K562 (cell line): ENCODE data around the gene CRTC3. TPM values are rescaled to one million over a fixed set of nuclear protein-coding genes. Genes with fewer than 3 reads are reported as not detected.
A peak's percentile ranks its signal among the peaks of the same experiment; 100 is the strongest.

ENCODE experiments used
- BHLHE40 ChIP-seq: IDR thresholded peaks from 2 replicates; pipeline ENCODE4 v1.6.1; 2011; ENCODE audit warnings: low read length, improper control_type of control experiment
- CBX3 ChIP-seq, 2 experiments: IDR thresholded peaks; 1 replicate in 1 of 2; 2 replicates in 1 of 2; pipeline ENCODE4 v1.6.1; 2012; ENCODE audit warnings: inconsistent platforms in 2 of 2, low read length in 2 of 2, borderline replicate concordance in 1 of 2, control low read depth in 1 of 2
- CC2D1A ChIP-seq: fragments of 450-650 bp; IDR thresholded peaks from 2 replicates; pipeline ENCODE4 v1.6.1; 2017; ENCODE audit warnings: mild to moderate bottlenecking
- DMBX1 ChIP-seq: fragments of 250-450 bp; sonication (Bioruptor Pico); IDR thresholded peaks from 2 replicates; pipeline ENCODE4 v1.8.0; 2022; ENCODE audit warnings: inconsistent platforms, mild to moderate bottlenecking, moderate library complexity, borderline replicate concordance
- ERF ChIP-seq: fragments of 450-650 bp; formaldehyde crosslinking; IDR thresholded peaks from 2 replicates; pipeline ENCODE4 v1.4.0; 2020; ENCODE audit warnings: mild to moderate bottlenecking, mixed read lengths
- GTF2B ChIP-seq: IDR thresholded peaks from 2 replicates; pipeline ENCODE4 v1.6.1; 2011; ENCODE audit not compliant: insufficient read length; ENCODE audit errors: extremely low read depth
- KDM1A ChIP-seq, 2 experiments: fragments of 450-650 bp; IDR thresholded peaks; 2 replicates each; pipeline ENCODE4 v1.6.1; 2016; ENCODE audit warnings: mild to moderate bottlenecking in 2 of 2
- NCOR1 ChIP-seq: fragments of 450-650 bp; IDR thresholded peaks from 2 replicates; pipeline ENCODE4 v1.6.1; 2016; ENCODE audit warnings: mild to moderate bottlenecking, moderate library complexity
- NFIC ChIP-seq: fragments of 450-650 bp; IDR thresholded peaks from 2 replicates; pipeline ENCODE4 v1.6.1; 2017; ENCODE audit warnings: mild to moderate bottlenecking, inconsistent platforms
- NFYB ChIP-seq: IDR thresholded peaks from 2 replicates; pipeline ENCODE4 v1.6.1; 2011; ENCODE audit warnings: mild to moderate bottlenecking, moderate library complexity; ENCODE audit not compliant: insufficient read length; ENCODE audit errors: extremely low read depth
- PKNOX1 ChIP-seq: fragments of 450-650 bp; IDR thresholded peaks from 2 replicates; pipeline ENCODE4 v1.6.1; 2016
- RREB1 ChIP-seq: fragments of 250-450 bp; sonication (Bioruptor Pico); IDR thresholded peaks from 2 replicates; pipeline ENCODE4 v1.4.0; 2020
- TAF9B ChIP-seq: fragments of 450-650 bp; IDR thresholded peaks from 2 replicates; pipeline ENCODE4 v1.6.1; 2018; ENCODE audit warnings: mild to moderate bottlenecking; ENCODE audit not compliant: partially characterized antibody
- TAL1 ChIP-seq: fragments of 450-650 bp; IDR thresholded peaks from 2 replicates; pipeline ENCODE4 v1.6.1; 2016; ENCODE audit warnings: mild to moderate bottlenecking
- ZNF197 ChIP-seq: fragments of 200-800 bp; sonication (Bioruptor generic); IDR thresholded peaks from 2 replicates; pipeline ENCODE4 v1.6.1; 2016; ENCODE audit warnings: low read depth, missing genetic modification characterization, missing compliant biosample characterization
- ZNF436 ChIP-seq: fragments of 250-450, 450-650 bp; sonication (Bioruptor Pico); formaldehyde crosslinking; IDR thresholded peaks from 2 replicates; pipeline ENCODE4 v1.7.0; 2020; ENCODE audit warnings: mild to moderate bottlenecking
- polyA plus RNA-seq, 8 experiments: library from polyadenylated mRNA; depleted of rRNA in 4 of 8; stranded (reverse) in 5 of 8; unstranded in 3 of 8; fragments of >200 nt; fragmentation: Nextera tagmentation in 2 of 8; fragmentation: Illumina TruSeq in 1 of 8; extraction: Ambion mirVana in 2 of 8; extraction: Trizol in 1 of 8; gene quantifications; 2 replicates each; pipeline versions ENCODE4 v1.2.1 to v1.2.3, GENCODE V29; 2011 to 2014; ENCODE audit warnings: inconsistent platforms in 1 of 8, missing spikeins in 1 of 8
- total RNA-seq, 7 experiments: library from RNA; depleted of rRNA in 6 of 7; stranded (reverse); fragments of >200 nt in 6 of 7; fragmentation: Illumina TruSeq in 2 of 7; extraction: Trizol in 2 of 7; gene quantifications; 2 replicates each; pipeline versions ENCODE4 v1.2.1 to v1.2.3, GENCODE V29; 2011 to 2021; ENCODE audit warnings: low replicate concordance in 1 of 7
- TF ChIP-seq, protein P1 (sequence below): sonication (generic); IDR thresholded peaks from 2 replicates; pipeline ENCODE4 v1.6.1; 2016
- TF ChIP-seq, protein P2 (sequence below): fragments of 250-450 bp; sonication (Bioruptor Pico); IDR thresholded peaks from 2 replicates; pipeline ENCODE4 v1.4.0; 2020; ENCODE audit warnings: borderline replicate concordance

The CRTC3 gene
- total and polyA plus RNA-seq, 9 of the 15 experiments (the other 6 are each of a cell fraction or from before 2014, with no cell fraction given) = 1.2 to 19.0 (median 11.6) TPM

DNA sequence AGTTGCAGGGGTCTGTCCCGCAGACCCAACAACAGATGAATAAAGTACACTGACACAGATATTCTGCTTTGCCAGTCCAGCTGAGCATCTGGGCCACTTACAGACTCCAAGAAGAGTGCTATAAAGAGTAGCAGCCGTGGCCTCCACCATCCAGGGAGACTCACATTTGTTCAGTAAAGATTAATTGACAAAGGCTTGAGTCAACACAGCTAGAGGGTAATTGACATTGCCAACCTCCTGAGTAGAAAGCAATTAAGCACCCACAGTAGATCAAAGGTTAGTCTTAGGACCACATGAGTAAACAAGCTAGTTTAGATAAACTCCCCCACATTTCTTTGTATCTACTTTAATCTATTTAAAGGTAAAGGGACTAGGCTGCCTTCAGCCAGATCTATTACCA, 16.3 kb upstream of the CRTC3 start (continued):
- TF ChIP-seq RREB1 (no peak), ZNF197 (CRISPR knock-in tag) (no peak), ERF (CRISPR knock-in tag) (no peak), NFIC (no peak), KDM1A (IDR thresholded peaks at IDR 0.05) (peak; percentile 51 to 61; a peak in 2 of 4 replicates), TAL1 (0 out of 2 replicates have a peak, but pooled peaks have one; percentile 29), DMBX1 (CRISPR knock-in tag) (no peak), PKNOX1 (0 out of 2 replicates have a peak, but pooled peaks have one; percentile 7), BHLHE40 (no peak), CBX3 (IDR thresholded peaks at IDR 0.05; ENCODE audit: borderline replicate concordance in 1 of 2, low read length in 2 of 2) (peak in 1 of 2 experiments; percentile 48; a peak in 1 of 3 replicates), NFYB (no peak), GTF2B (no peak), NCOR1 (peak; percentile 28; the same call in 1 of the 2 replicates), CC2D1A (no peak), TAF9B (no peak), ZNF436 (no peak)
- TF ChIP-seq, protein P1, sequence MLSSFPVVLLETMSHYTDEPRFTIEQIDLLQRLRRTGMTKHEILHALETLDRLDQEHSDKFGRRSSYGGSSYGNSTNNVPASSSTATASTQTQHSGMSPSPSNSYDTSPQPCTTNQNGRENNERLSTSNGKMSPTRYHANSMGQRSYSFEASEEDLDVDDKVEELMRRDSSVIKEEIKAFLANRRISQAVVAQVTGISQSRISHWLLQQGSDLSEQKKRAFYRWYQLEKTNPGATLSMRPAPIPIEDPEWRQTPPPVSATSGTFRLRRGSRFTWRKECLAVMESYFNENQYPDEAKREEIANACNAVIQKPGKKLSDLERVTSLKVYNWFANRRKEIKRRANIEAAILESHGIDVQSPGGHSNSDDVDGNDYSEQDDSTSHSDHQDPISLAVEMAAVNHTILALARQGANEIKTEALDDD = peak; percentile 45; the same call in 1 of the 2 replicates
- TF ChIP-seq, protein P2, sequence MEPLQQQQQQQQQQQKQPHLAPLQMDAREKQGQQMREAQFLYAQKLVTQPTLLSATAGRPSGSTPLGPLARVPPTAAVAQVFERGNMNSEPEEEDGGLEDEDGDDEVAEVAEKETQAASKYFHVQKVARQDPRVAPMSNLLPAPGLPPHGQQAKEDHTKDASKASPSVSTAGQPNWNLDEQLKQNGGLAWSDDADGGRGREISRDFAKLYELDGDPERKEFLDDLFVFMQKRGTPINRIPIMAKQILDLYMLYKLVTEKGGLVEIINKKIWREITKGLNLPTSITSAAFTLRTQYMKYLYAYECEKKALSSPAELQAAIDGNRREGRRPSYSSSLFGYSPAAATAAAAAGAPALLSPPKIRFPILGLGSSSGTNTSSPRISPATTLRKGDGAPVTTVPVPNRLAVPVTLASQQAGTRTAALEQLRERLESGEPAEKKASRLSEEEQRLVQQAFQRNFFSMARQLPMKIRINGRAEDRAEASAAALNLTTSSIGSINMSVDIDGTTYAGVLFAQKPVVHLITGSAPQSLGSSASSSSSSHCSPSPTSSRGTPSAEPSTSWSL (CRISPR knock-in tag) = no peak
